GM21528 (cell line): Measurements from ENCODE around the gene NEAT1.

Experiments used
- ATAC-seq: cut with Tn5 transposase; IDR thresholded peaks from one replicate; pipeline ENCODE4 v1.9.1; 2021; ENCODE audit warnings: mild to moderate bottlenecking, moderate library complexity; ENCODE audit not compliant: unreplicated experiment, low FRiP score

Gene NEAT1

GRCh38 chr11:65474864-65475263, 52.3 kb downstream of the NEAT1 start:
- ATAC-seq, result no peak

DNA sequence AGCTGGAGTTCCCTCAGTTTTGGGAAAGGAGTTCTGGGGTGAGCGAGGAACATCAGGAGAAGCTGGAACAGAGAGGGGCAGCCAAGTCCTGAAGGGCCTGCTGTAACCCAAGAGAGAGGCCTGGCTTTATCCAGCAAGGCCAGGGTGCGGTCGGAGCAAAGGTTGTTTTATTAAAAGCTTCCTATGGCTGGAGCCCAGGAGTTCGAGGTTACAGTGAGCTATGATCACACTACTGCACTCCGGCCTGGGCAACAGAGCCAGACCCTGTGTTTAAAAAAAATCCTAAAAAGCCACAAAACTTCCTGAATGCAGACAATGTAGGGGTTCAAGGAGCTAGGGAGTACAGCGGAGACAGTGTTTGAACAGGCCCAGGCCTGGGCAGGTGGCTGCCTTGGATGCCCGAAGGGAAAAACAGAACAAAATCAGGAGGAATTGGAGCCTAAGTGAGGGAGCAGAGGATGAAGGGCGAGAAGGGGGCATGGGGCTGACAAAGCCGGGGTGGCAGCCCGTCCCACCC, 54.1 kb downstream of the NEAT1 start:
- ATAC-seq, result no peak

GRCh38 chr11:65477149-65477965, 54.8 kb downstream of the NEAT1 start:
- peak; percentile 66 for ATAC-seq

- ATAC-seq, result no peak
Observed at GRCh38 chr11:65478388-65479183, 56.0 kb downstream of the NEAT1 start.

DNA sequence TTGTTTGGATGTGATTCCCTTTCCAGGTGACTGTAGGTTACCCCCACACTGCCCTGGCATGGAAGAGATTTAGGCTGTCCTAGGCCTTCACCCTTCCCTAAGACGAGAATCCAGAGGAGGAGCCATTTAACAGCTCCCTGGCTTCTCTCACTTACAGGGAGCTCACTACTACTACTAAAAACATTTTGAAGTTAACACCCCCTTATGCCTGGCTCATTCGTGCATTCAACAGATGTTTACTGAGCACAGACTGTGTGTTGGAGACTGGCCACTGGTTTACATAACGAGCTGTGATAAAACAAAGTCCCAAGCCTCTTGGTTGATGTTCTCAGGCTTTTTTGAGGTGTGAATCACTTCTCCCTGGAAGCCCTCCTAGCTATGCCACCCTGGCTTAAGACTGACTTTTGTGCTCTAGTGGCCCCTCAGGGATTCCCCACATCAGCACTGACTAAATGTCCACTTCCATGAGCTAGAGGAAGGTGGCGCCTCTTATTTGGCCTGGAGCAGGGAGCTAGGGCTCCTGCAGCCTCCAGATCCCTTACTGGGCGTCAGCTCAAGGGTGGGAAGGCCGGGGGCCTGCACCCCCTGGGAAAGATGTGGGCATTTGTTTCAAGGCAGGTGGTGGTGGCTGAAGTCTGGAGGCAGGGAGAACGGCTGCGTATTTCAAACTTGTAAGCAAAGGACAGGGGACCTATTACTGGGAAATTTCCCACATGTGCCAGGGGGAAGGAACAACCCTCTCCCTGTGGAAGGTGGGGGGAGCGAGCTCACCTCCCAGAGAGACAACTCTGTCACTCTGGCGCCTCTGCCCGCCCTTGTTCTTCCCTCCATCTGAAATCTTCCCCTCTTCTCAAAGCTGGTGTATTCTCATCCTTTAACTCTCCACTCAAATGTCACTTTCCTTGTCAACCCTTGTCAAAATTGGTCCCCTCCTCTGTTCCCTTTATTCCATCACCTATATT, 56.9 kb downstream of the NEAT1 start:
- no peak for ATAC-seq

DNA sequence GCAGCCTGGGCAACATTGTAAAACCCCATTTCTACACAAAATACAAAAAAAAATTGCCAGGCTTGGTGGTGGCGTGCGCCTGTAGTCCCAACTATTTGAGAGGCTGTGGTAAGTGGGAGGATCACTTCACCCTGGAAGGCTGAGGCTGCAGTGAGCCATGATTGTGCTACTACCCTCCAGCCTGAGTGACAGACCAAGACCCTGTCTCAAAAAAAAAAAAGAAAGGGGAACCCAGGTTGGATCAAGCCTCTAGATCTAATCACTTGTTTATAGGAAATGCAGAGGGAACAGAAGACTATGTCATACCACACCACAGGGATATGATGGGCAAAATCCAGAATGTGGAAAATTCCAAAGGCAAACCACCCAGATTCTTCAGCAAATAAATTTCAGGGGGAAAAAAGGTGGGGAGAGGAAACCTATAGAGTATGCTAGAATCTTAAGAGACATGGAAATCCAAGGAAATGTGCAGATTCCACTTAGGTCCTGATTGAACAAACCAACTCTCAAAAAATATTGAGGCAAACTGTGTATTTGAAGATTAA, 59.8 kb downstream of the NEAT1 start:
- no peak for ATAC-seq

DNA sequence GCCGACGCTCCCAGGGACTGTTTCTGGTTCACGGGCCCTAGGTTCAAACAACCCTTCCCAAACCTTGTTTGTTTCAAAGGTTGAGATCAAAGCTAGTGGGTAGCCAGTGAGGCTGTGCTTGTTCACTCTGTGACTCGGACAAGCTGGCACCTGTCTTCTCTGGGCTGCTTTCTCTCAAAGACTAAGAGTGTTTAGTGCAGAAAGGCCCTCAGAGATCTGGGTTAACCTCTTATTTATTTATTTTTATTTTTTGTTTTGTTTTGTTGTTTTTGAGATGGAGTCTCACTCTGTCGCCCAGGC, 63.3 kb downstream of the NEAT1 start:
- ATAC-seq, result no peak

- no peak for ATAC-seq
Observed at GRCh38 chr11:65486570-65487466, 64.2 kb downstream of the NEAT1 start.

DNA sequence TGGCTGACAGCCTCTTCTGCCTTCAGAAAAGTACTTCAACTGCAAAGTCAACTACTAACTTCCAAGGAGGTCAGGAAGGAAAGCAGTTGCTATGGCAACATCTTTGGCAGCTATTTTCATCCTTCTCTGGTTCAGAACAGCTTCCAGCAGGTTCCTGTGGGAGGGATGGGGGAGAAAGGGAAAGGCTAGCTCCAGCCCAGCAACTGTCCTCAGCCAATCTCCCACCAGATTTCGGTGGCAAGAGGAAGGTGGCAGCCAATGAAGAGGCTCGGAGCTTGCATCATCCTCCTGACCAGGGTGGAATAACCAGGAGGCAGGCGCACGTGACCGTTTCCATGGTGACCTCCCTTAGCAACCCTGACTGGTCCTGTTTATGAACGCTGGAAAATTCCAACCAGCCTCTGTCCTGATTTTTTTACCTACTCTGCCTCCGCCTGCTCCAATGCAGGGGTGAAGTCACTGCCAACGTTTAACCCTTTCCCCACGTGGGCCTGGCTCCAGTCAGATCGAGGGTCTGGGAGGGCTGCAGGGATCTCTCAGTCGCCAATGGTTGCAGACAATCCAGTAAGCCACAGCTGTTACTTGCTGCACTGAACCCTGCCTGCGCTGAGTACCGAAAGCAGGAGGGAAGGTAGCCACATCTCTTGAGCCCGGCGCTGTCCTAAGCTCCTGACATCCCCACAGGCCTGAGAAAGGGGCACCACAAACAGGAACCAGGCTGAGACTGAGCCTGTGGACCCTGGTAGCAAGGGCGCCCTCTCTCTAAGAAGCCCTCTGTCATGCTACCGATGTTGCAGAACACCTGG, 65.1 kb downstream of the NEAT1 start:
- no peak for ATAC-seq

GRCh38 chr11:65488273-65489034, 65.9 kb downstream of the NEAT1 start:
- no peak for ATAC-seq

GRCh38 chr11:65489035-65489705, 66.6 kb downstream of the NEAT1 start:
- no peak for ATAC-seq

DNA sequence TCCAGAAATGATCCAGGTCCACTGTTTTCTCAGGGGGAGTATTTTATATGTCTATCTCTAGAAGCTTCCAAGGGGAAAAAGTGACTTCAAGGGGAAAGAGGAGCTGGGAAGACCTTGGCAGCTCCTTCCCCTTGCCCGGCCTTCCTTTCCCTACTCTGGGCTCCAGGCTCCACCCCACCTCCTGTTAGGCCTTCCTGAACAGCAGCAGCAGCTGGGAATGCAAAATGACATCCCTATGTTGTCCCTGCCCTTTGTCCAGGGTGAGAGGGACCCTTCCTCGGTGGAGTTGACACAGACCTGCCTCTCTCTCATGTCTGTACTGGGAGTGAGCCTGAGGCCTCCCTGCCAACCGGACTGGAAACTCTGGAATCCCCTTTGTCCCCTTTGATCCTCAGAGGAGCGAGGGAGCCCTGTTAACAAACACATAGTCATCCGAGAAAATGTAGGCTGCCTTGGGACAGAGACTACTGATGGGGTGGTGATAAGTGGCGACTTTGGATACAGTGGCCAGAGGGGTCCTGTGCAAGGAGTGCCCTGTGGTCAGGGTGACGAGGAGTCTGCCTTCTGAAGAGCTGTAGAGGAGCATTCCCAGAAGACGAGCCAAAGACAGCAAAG, 67.2 kb downstream of the NEAT1 start:
- ATAC-seq, result no peak

- no peak for ATAC-seq
Observed at GRCh38 chr11:65491163-65491465, 68.5 kb downstream of the NEAT1 start.

- no peak for ATAC-seq
Observed at GRCh38 chr11:65491614-65492386, 69.2 kb downstream of the NEAT1 start.

GRCh38 chr11:65492387-65492636, 69.7 kb downstream of the NEAT1 start:
- ATAC-seq, result no peak

DNA sequence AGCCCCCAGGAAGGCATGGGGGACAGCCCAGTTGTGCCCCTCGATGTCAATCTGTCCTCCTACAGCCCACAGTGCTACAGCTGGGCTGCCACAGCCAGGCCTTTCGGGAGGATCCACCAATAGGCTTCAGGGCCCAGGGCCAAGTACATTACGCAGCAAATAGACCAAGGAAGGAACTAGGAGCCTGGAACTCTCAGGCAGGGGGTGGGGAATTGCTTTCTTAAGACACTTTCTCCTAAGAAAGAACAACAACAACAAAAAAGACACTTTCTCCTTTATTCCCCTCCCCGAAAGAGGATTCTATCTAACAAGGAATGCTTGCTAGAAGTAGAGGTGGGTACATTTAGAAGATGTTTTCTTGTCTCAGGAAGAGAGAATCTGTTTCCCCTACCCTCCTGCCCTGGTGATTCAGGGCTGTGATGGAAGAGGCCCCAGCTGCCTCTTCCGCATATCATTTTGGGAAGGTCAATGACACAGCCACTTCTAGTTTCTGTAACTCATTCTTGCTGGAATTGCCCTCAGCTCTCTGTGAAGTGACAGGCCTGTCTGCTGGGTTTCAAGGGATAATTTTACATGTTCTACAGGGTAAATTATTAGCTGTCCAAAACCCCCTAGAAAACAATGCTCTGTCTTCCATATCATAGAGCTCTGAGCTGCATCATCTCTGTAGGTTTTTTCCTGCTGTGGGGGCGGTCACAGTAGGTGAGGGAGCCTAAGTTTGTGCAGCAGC, 70.2 kb downstream of the NEAT1 start:
- no peak for ATAC-seq
